Endothelial cell of umbilical vein (primary cell): ENCODE results near the gene FAM120AOS. TPM values are rescaled to one million over a fixed set of nuclear protein-coding genes. Genes with fewer than 3 reads are reported as not detected.

ENCODE experiments used
- BruUV-seq: library from RNA; stranded (reverse); fragments of 400-500 nt; replicated peaks from 2 replicates; lab custom pipeline; 2021; lab: Mats Ljungman, UMichigan
- CTCF ChIA-PET: fragments of 300-600, 350-600 bp; sonication (Branson Sonifier 250); formaldehyde crosslinking; loops from one replicate; lab custom pipeline; 2021; ENCODE audit warnings: antibody characterized with exemption, inconsistent platforms; lab: Charles Lee
- POLR2A ChIA-PET: fragments of 300-600, 350-600 bp; sonication (Branson Sonifier 250); formaldehyde crosslinking; loops from one replicate; lab custom pipeline; 2021; ENCODE audit warnings: antibody characterized with exemption, inconsistent platforms; lab: Charles Lee
- DNase-seq: peaks from one replicate; pipeline ENCODE4 v3.0.0-alpha.2; 2011; ENCODE audit warnings: low read depth, low spot score
- FAIRE-seq: peaks from 2 replicates; lab custom pipeline; 2011; peaks lifted over from hg19 to GRCh38; lab: Jason Lieb, UNC
- H2AFZ ChIP-seq: 2 replicates; pipeline ENCODE4 v1.6.0; 2012; ENCODE audit warnings: low read depth, low read length, control low read depth, inconsistent platforms
- H3K27ac ChIP-seq: 2 replicates; pipeline ENCODE4 v1.5.1; 2011; ENCODE audit warnings: low read depth, mild to moderate bottlenecking, control low read depth, low read length, moderate library complexity; ENCODE audit not compliant: insufficient read depth
- H3K27me3 ChIP-seq, 2 experiments: 2 replicates each; pipeline versions ENCODE4 v1.6.0 to v1.6.1; 2011; ENCODE audit warnings: low read length in 2 of 2, mixed read lengths in 1 of 2; ENCODE audit not compliant: control insufficient read depth in 2 of 2, insufficient read depth in 2 of 2
- H3K36me3 ChIP-seq, 2 experiments: 2 replicates in 1 of 2; 3 replicates in 1 of 2; pipeline ENCODE4 v1.5.1; 2011; ENCODE audit warnings: low read length in 2 of 2, mild to moderate bottlenecking in 1 of 2, moderate library complexity in 1 of 2; ENCODE audit not compliant: control insufficient read depth in 2 of 2, insufficient read depth in 2 of 2; ENCODE audit errors: extremely low read depth in 1 of 2
- H3K4me1 ChIP-seq: 3 replicates; pipeline ENCODE4 v1.5.1; 2011; ENCODE audit warnings: mild to moderate bottlenecking, low read length; ENCODE audit not compliant: control insufficient read depth, insufficient read depth; ENCODE audit errors: extremely low read depth
- H3K4me2 ChIP-seq: 2 replicates; pipeline ENCODE4 v1.6.1; 2011; ENCODE audit warnings: low read length, control low read depth, mixed read lengths; ENCODE audit not compliant: insufficient read depth
- H3K4me3 ChIP-seq, 3 experiments: fragments of 200-600 bp in 1 of 3; sonication (generic), shearing (Covaris generic) in 1 of 3; replicated peaks in 1 of 3; 2 replicates each; pipeline ENCODE4 v1.5.1; 2011 to 2016; ENCODE audit warnings: control low read depth in 3 of 3, low read length in 3 of 3, mild to moderate bottlenecking in 2 of 3, inconsistent platforms in 1 of 3, low read depth in 1 of 3, moderate library complexity in 1 of 3; ENCODE audit not compliant: insufficient read depth in 1 of 3
- H3K79me2 ChIP-seq: 2 replicates; pipeline ENCODE4 v1.6.0; 2012; ENCODE audit warnings: low read length, inconsistent platforms; ENCODE audit not compliant: control insufficient read depth, insufficient read depth
- H3K9ac ChIP-seq: replicated peaks from 2 replicates; pipeline ENCODE3; 2011; ENCODE audit warnings: low read length, control low read depth; ENCODE audit not compliant: insufficient read depth; ENCODE audit errors: extremely low read depth
- H3K9me1 ChIP-seq: replicated peaks from 3 replicates; pipeline ENCODE4 v1.6.0; 2011; ENCODE audit warnings: mild to moderate bottlenecking, low read length; ENCODE audit not compliant: control insufficient read depth, insufficient read depth; ENCODE audit errors: extremely low read depth
- H3K9me3 ChIP-seq: replicated peaks from 2 replicates; pipeline ENCODE4 v1.5.1; 2012; ENCODE audit warnings: low read length, inconsistent platforms; ENCODE audit not compliant: control insufficient read depth, insufficient read depth
- H4K20me1 ChIP-seq: replicated peaks from 2 replicates; pipeline ENCODE3; 2011; ENCODE audit warnings: mild to moderate bottlenecking, low read length; ENCODE audit not compliant: control insufficient read depth, insufficient read depth; ENCODE audit errors: extremely low read depth
- EZH2 ChIP-seq: IDR thresholded peaks from 2 replicates; pipeline ENCODE4 v1.6.1; 2012; ENCODE audit warnings: borderline replicate concordance, low read depth, mild to moderate bottlenecking, moderate library complexity, low read length, inconsistent platforms; ENCODE audit not compliant: severe bottlenecking
- FOS ChIP-seq: IDR thresholded peaks from 2 replicates; pipeline ENCODE4 v1.6.1; 2011; ENCODE audit warnings: mild to moderate bottlenecking, low read length, moderate library complexity, borderline replicate concordance; ENCODE audit not compliant: insufficient read depth
- GATA2 ChIP-seq: IDR thresholded peaks from 2 replicates; pipeline ENCODE4 v1.7.0; 2011; ENCODE audit warnings: low read depth, mild to moderate bottlenecking, moderate library complexity, mixed read lengths, low read length; ENCODE audit not compliant: insufficient read length, insufficient read depth
- JUN ChIP-seq: IDR thresholded peaks from 2 replicates; pipeline ENCODE4 v1.6.1; 2011; ENCODE audit warnings: borderline replicate concordance, low read depth; ENCODE audit not compliant: insufficient read length, insufficient read depth
- MYC ChIP-seq: IDR thresholded peaks from one replicate; pipeline ENCODE4 v1.6.1; 2011; ENCODE audit warnings: mild to moderate bottlenecking, low read depth, low read length
- POLR2A ChIP-seq: IDR thresholded peaks from 2 replicates; pipeline ENCODE4 v1.6.1; 2012; ENCODE audit warnings: low read depth, mild to moderate bottlenecking, control low read depth, low read length
- POLR2AphosphoS5 ChIP-seq: IDR thresholded peaks from 2 replicates; pipeline ENCODE4 v1.6.1; 2012; ENCODE audit warnings: low read depth, mild to moderate bottlenecking, control low read depth, low read length, moderate library complexity; ENCODE audit not compliant: insufficient read depth
- dilution Hi-C: fragments of 300-500 bp; cut with MboI; formaldehyde crosslinking; loops from one replicate; pipeline ENCODE4 v1.15.0; 2019; ENCODE audit warnings: low sequenced_read_pairs; ENCODE audit not compliant: extremely low pct_ligation_motif_present
- intact Hi-C: fragments of 100-400 bp; cut with micrococcal nuclease; formaldehyde crosslinking; loops from one replicate; pipeline ENCODE4 v1.10.0; 2022
- polyA plus RNA-seq, 4 experiments: library from polyadenylated mRNA; depleted of rRNA in 3 of 4; stranded (reverse) in 3 of 4; unstranded in 1 of 4; fragments of >200 nt; gene quantifications; 2 replicates each; pipeline versions ENCODE4 v1.2.1 to v1.2.3, GENCODE V29; 2011 to 2012; ENCODE audit warnings: missing spikeins in 1 of 4
- total RNA-seq: library from RNA; stranded (reverse); gene quantifications from 2 replicates; pipeline ENCODE4 v1.2.3, GENCODE V29; 2021
- TF ChIP-seq, protein P1 (sequence below): IDR thresholded peaks from 2 replicates; pipeline ENCODE4 v1.6.1; 2011; ENCODE audit not compliant: insufficient read depth, insufficient read length
- TF ChIP-seq, protein P2 (sequence below), 2 donors: IDR thresholded peaks; 1 replicate in 1 of 2; 2 replicates in 1 of 2; pipeline ENCODE4 v1.5.1; 2011; ENCODE audit warnings: low read length in 2 of 2, mild to moderate bottlenecking in 2 of 2, moderate library complexity in 2 of 2, control low read depth in 1 of 2, inconsistent platforms in 1 of 2, low read depth in 1 of 2; ENCODE audit not compliant: insufficient read depth in 1 of 2; ENCODE audit errors: extremely low read depth in 1 of 2

The FAM120AOS gene
- total and polyA plus RNA-seq, 2 donors (not counting 3 experiments of a cell fraction or from before 2014, with no cell fraction given): 25.9 to 32.4 TPM

DNA sequence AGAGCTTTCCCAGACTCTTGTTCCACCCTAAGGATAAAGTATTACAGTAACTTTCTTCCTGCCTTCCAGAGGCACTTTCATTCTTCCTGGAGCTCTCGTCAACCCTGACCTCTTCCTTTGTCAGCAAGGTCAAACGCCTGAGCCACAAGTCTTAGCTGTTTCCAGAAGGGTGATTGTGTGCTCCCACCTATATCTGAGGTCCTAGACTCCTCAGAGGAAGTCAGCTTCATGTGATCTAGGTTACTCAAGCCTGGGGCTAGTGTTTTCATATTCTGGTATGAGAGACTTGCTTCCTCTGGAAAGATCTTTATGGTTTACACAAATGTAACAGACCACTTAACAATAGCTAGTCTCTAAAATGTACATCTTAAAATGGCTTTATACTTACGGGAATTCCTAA lies 7.3 kb downstream of the FAM120AOS start:
- Histone ChIP-seq H3K9me3 (no peaks in the 10 kb centered on the region), H3K79me2 (peaks cover 13% of the 10 kb centered on the region), H3K4me1 (peaks cover 6% of the 10 kb centered on the region), H3K4me3 (no peak overlapping the region), H4K20me1 (no peaks in the 10 kb centered on the region), H3K9ac (no peak overlapping the region), H3K27ac (no peak overlapping the region), H3K4me2 (no peak overlapping the region), H3K27me3 (no peaks in the 10 kb centered on the region), H3K9me1 (no peaks in the 10 kb centered on the region), H2AFZ (no peak overlapping the region), H3K36me3 (peaks cover 8 to 12% of the 10 kb centered on the region in 2 experiments)
- dilution Hi-C loops: no loop called here
- ChIA-PET CTCF (interaction anchor here (0.5 to 1.2 kb wide), 2 partner anchors 121 to 1962 kb away, joined by 3 to 5 read pairs; no protein-coding TSS in a partner anchor), POLR2A (no interaction called here)
- no TSS peak for BruUV-seq
- intact Hi-C loops: no loop called here
- FAIRE-seq (no peak), DNase-seq (no peak)
- TF ChIP-seq GATA2 (no peak), MYC (no peak), EZH2 (no peak), JUN (no peak), POLR2A (no peak), FOS (no peak), POLR2AphosphoS5 (no peak)
- TF ChIP-seq, protein P1, sequence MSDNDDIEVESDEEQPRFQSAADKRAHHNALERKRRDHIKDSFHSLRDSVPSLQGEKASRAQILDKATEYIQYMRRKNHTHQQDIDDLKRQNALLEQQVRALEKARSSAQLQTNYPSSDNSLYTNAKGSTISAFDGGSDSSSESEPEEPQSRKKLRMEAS: no peak
- TF ChIP-seq, protein P2, sequence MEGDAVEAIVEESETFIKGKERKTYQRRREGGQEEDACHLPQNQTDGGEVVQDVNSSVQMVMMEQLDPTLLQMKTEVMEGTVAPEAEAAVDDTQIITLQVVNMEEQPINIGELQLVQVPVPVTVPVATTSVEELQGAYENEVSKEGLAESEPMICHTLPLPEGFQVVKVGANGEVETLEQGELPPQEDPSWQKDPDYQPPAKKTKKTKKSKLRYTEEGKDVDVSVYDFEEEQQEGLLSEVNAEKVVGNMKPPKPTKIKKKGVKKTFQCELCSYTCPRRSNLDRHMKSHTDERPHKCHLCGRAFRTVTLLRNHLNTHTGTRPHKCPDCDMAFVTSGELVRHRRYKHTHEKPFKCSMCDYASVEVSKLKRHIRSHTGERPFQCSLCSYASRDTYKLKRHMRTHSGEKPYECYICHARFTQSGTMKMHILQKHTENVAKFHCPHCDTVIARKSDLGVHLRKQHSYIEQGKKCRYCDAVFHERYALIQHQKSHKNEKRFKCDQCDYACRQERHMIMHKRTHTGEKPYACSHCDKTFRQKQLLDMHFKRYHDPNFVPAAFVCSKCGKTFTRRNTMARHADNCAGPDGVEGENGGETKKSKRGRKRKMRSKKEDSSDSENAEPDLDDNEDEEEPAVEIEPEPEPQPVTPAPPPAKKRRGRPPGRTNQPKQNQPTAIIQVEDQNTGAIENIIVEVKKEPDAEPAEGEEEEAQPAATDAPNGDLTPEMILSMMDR (IDR thresholded peaks at IDR 0.05; ENCODE audit: extremely low read depth in 1 of 2, insufficient read depth in 1 of 2, low read depth in 1 of 2, low read length in 2 of 2): no peak
